H1 (cell line): ENCODE measurements around the gene POLR2M. TPM values are rescaled to one million over a fixed set of nuclear protein-coding genes. Genes with fewer than 3 reads are reported as not detected.

ENCODE experiments used
- CTCF ChIA-PET: fragments of 300-600 bp; sonication (Branson Sonifier 250); formaldehyde crosslinking; loops from one replicate; lab custom pipeline; 2021; ENCODE audit not compliant: partially characterized antibody; lab: Charles Lee
- POLR2A ChIA-PET: fragments of 300-600 bp; sonication (Branson Sonifier 250); formaldehyde crosslinking; loops from one replicate; lab custom pipeline; 2021; ENCODE audit warnings: inconsistent platforms; ENCODE audit not compliant: partially characterized antibody; lab: Charles Lee
- DNase-seq, 2 experiments: peaks; one replicate each; pipeline versions ENCODE4 v3.0.0 to v3.0.0-alpha.2; 2010 to 2022; ENCODE audit warnings: low spot score in 2 of 2, low read depth in 1 of 2, mixed read lengths in 1 of 2
- FAIRE-seq: peaks from 2 replicates; lab custom pipeline; 2011; peaks lifted over from hg19 to GRCh38; lab: Jason Lieb, UNC
- H2AFZ ChIP-seq: 2 replicates; pipeline ENCODE4 v1.8.1; 2012; ENCODE audit warnings: low read length, inconsistent platforms
- H2AK5ac ChIP-seq: 2 replicates; pipeline ENCODE4 v1.6.1; 2013; ENCODE audit warnings: low read depth, low read length
- H2BK120ac ChIP-seq: replicated peaks from 2 replicates; pipeline ENCODE3; 2013; ENCODE audit warnings: low read depth, low read length, inconsistent platforms
- H2BK12ac ChIP-seq: 2 replicates; pipeline ENCODE4 v1.6.1; 2013; ENCODE audit warnings: low read depth, low read length
- H2BK15ac ChIP-seq: 2 replicates; pipeline ENCODE4 v1.6.1; 2013; ENCODE audit warnings: low read length
- H2BK20ac ChIP-seq: 2 replicates; pipeline ENCODE4 v1.6.1; 2013; ENCODE audit warnings: low read length
- H2BK5ac ChIP-seq: 2 replicates; pipeline ENCODE4 v1.6.1; 2013; ENCODE audit warnings: low read depth, low read length
- H3K14ac ChIP-seq: 2 replicates; pipeline ENCODE4 v1.6.1; 2013; ENCODE audit warnings: inconsistent platforms; ENCODE audit not compliant: insufficient read length
- H3K18ac ChIP-seq: 2 replicates; pipeline ENCODE4 v1.6.1; 2013; ENCODE audit warnings: low read length; ENCODE audit errors: extremely low read depth
- H3K23ac ChIP-seq: 2 replicates; pipeline ENCODE4 v1.6.1; 2013; ENCODE audit warnings: inconsistent platforms; ENCODE audit not compliant: insufficient read length
- H3K23me2 ChIP-seq: 2 replicates; pipeline ENCODE4 v1.6.1; 2013; ENCODE audit warnings: low read depth, low read length
- H3K27ac ChIP-seq: 2 replicates; pipeline ENCODE4 v1.6.1; 2011; ENCODE audit warnings: low read depth, low read length, inconsistent platforms
- H3K27me3 ChIP-seq, 4 experiments: replicated peaks in 1 of 4; 1 replicate in 1 of 4; 2 replicates in 3 of 4; pipeline versions ENCODE4 v1.6.1 to v1.8.1; 2011 to 2013; ENCODE audit warnings: low read length in 3 of 4, mild to moderate bottlenecking in 3 of 4, inconsistent platforms in 2 of 4, mixed read lengths in 2 of 4, moderate library complexity in 1 of 4; ENCODE audit not compliant: control insufficient read depth in 3 of 4, insufficient read depth in 3 of 4; ENCODE audit errors: extremely low read depth in 1 of 4
- H3K36me3 ChIP-seq, 4 experiments: 2 replicates each; pipeline versions ENCODE4 v1.6.1 to v1.8.1; 2011 to 2013; ENCODE audit warnings: mild to moderate bottlenecking in 4 of 4, low read length in 3 of 4, moderate library complexity in 2 of 4, control low read depth in 1 of 4, inconsistent platforms in 1 of 4; ENCODE audit not compliant: insufficient read depth in 4 of 4, control insufficient read depth in 2 of 4
- H3K4ac ChIP-seq: replicated peaks from 2 replicates; pipeline ENCODE3; 2013; ENCODE audit warnings: low read length, low read depth, mixed read lengths, inconsistent platforms; ENCODE audit not compliant: insufficient read length
- H3K4me1 ChIP-seq, 4 experiments: replicated peaks in 1 of 4; 1 replicate in 1 of 4; 2 replicates in 3 of 4; pipeline versions ENCODE4 v1.6.1 to v1.8.1; 2011 to 2013; ENCODE audit warnings: low read length in 3 of 4, inconsistent platforms in 2 of 4, mixed read lengths in 1 of 4; ENCODE audit not compliant: insufficient read depth in 4 of 4, control insufficient read depth in 3 of 4
- H3K4me2 ChIP-seq, 2 experiments: 2 replicates each; pipeline versions ENCODE4 v1.6.1 to v1.8.1; 2011 to 2013; ENCODE audit warnings: low read depth in 2 of 2, low read length in 2 of 2, control low read depth in 1 of 2, inconsistent platforms in 1 of 2, mild to moderate bottlenecking in 1 of 2; ENCODE audit not compliant: insufficient read depth in 1 of 2
- H3K4me3 ChIP-seq, 4 experiments: fragments of 200-600, 300-600 bp in 1 of 4; sonication (generic), shearing (Covaris generic), sonication (Bioruptor Twin) in 1 of 4; 2 replicates each; pipeline versions ENCODE4 v1.5.1 to v1.8.1; 2011 to 2016; ENCODE audit warnings: low read length in 4 of 4, low read depth in 3 of 4, control low read depth in 2 of 4, inconsistent platforms in 2 of 4, mild to moderate bottlenecking in 2 of 4, mixed read lengths in 1 of 4, moderate library complexity in 1 of 4; ENCODE audit not compliant: insufficient read depth in 2 of 4; ENCODE audit errors: extremely low read depth in 1 of 4
- H3K56ac ChIP-seq: replicated peaks from 2 replicates; pipeline ENCODE3; 2013; ENCODE audit warnings: low read depth, mild to moderate bottlenecking, mixed read lengths, low read length, inconsistent platforms; ENCODE audit not compliant: insufficient read length
- H3K79me1 ChIP-seq: 2 replicates; pipeline ENCODE4 v1.6.1; 2013; ENCODE audit warnings: low read depth, low read length, control low read depth
- H3K79me2 ChIP-seq, 2 experiments: 2 replicates each; pipeline versions ENCODE4 v1.6.1 to v1.8.1; 2012 to 2013; ENCODE audit warnings: low read length in 2 of 2, mild to moderate bottlenecking in 2 of 2, inconsistent platforms in 1 of 2; ENCODE audit not compliant: insufficient read depth in 2 of 2, control insufficient read depth in 1 of 2
- H3K9ac ChIP-seq, 4 experiments: replicated peaks in 1 of 4; 1 replicate in 1 of 4; 2 replicates in 3 of 4; pipeline versions ENCODE4 v1.6.1 to v1.8.1; 2011 to 2013; ENCODE audit warnings: low read depth in 3 of 4, low read length in 3 of 4, control low read depth in 2 of 4, mild to moderate bottlenecking in 2 of 4, moderate library complexity in 2 of 4, inconsistent platforms in 1 of 4; ENCODE audit errors: extremely low read depth in 1 of 4
- H3K9me3 ChIP-seq, 2 experiments: 2 replicates each; pipeline versions ENCODE4 v1.6.1 to v1.8.1; 2012 to 2013; ENCODE audit warnings: mild to moderate bottlenecking in 2 of 2, moderate library complexity in 2 of 2, control low read depth in 1 of 2, inconsistent platforms in 1 of 2, low read depth in 1 of 2, low read length in 1 of 2, mixed read lengths in 1 of 2; ENCODE audit not compliant: insufficient read depth in 2 of 2
- H4K20me1 ChIP-seq, 2 experiments: replicated peaks in 1 of 2; 2 replicates each; pipeline versions ENCODE3 to v1.8.1; 2011 to 2013; ENCODE audit warnings: inconsistent platforms in 2 of 2, low read length in 2 of 2, mild to moderate bottlenecking in 1 of 2; ENCODE audit not compliant: insufficient read depth in 2 of 2, control insufficient read depth in 1 of 2
- H4K5ac ChIP-seq: 2 replicates; pipeline ENCODE4 v1.6.1; 2013; ENCODE audit warnings: low read length, low read depth, mixed read lengths, inconsistent platforms; ENCODE audit not compliant: insufficient read length
- H4K8ac ChIP-seq: 2 replicates; pipeline ENCODE4 v1.8.0; 2013; ENCODE audit warnings: mild to moderate bottlenecking, moderate library complexity, low read length, inconsistent platforms; ENCODE audit not compliant: insufficient read depth; ENCODE audit errors: extremely low read depth
- H4K91ac ChIP-seq: replicated peaks from 2 replicates; pipeline ENCODE3; 2013; ENCODE audit warnings: low read length, mixed read lengths, inconsistent platforms; ENCODE audit not compliant: insufficient read length
- CREB1 ChIP-seq: IDR thresholded peaks from 2 replicates; pipeline ENCODE4 v1.6.1; 2012; ENCODE audit warnings: inconsistent platforms
- JUND ChIP-seq: IDR thresholded peaks from 2 replicates; pipeline ENCODE4 v1.6.1; 2011; ENCODE audit warnings: mild to moderate bottlenecking, improper control_type of control experiment, low read length
- KDM5A ChIP-seq: fragments of 200-600 bp; IDR thresholded peaks from 2 replicates; pipeline ENCODE4 v1.7.1; 2012; ENCODE audit warnings: mild to moderate bottlenecking, low read length, inconsistent platforms, mixed read lengths
- NRF1 ChIP-seq: IDR thresholded peaks from 2 replicates; pipeline ENCODE4 v1.6.1; 2011; ENCODE audit warnings: mild to moderate bottlenecking, low read depth, low read length, improper control_type of control experiment
- POLR2AphosphoS5 ChIP-seq: IDR thresholded peaks from 2 replicates; pipeline ENCODE4 v1.6.1; 2011; ENCODE audit warnings: low read depth, low read length
- SP2 ChIP-seq: IDR thresholded peaks from 2 replicates; pipeline ENCODE4 v1.6.1; 2012; ENCODE audit warnings: mild to moderate bottlenecking, low read length, inconsistent platforms
- TEAD4 ChIP-seq: IDR thresholded peaks from 2 replicates; pipeline ENCODE4 v1.6.1; 2012; ENCODE audit warnings: low read depth, low read length, inconsistent platforms, mixed read lengths
- WGBS, 2 experiments: shearing (Covaris generic) in 1 of 2; methylation state at CpG; one replicate each; pipeline versions ENCODE4 v1.1.6 to v1.1.7; 2013 to 2015; ENCODE audit warnings: low lambda C conversion rate in 2 of 2, mixed read lengths in 2 of 2, inconsistent platforms in 1 of 2, low coverage in 1 of 2, missing lambda C conversion rate in 1 of 2; ENCODE audit not compliant: insufficient replicate concordance in 2 of 2, insufficient coverage in 1 of 2, insufficient read length in 1 of 2; ENCODE audit errors: extremely low coverage in 1 of 2, missing lambda C conversion rate in 1 of 2; 5-methylcytosine and 5-hydroxymethylcytosine counted together
- polyA plus RNA-seq, 7 experiments: library from polyadenylated mRNA; depleted of rRNA in 3 of 7; stranded (reverse) in 5 of 7; unstranded in 2 of 7; fragments of >200 nt in 5 of 7; fragments of 200-250 nt in 2 of 7; gene quantifications; 1 replicate in 5 of 7; 2 replicates in 1 of 7; 4 replicates in 1 of 7; pipeline versions ENCODE4 v1.2.1 to v1.2.3, GENCODE V29; 2011 to 2013; ENCODE audit warnings: missing spikeins in 2 of 7, mixed read lengths in 2 of 7
- total RNA-seq: library from RNA; stranded (reverse); fragmentation: NEBNext Ultra II Directional; extraction: Animal tissue kit (Norgen Biotek cat#: 25700); gene quantifications from 2 replicates; pipeline ENCODE4 v1.2.1, GENCODE V29; 2021

The POLR2M gene
- total and polyA plus RNA-seq, 2 of the 8 experiments (the other 6 are each of a cell fraction or from before 2014, with no cell fraction given), result 32.7 to 55.1 TPM

DNA sequence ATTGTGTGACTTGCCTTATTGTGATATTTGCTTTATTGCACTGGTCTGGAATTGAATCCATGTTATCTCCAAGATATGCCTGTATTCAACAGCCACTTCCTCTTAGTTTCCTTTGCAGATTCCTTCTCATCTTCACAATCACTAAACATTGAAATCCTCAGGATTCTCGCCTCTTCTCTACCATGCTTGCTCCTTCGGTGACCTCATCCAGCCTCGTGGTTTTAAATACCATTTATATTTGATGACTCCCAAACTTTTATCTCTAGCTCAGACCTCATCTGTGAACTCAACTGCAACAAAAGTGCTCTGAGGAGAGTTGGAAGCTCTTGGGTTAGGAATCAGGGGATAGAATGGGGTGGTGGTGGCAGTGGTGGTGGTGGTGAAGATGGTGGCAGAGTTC lies 19.9 kb downstream of the POLR2M start:
- Histone ChIP-seq H4K5ac (no peak overlapping the region), H3K14ac (no peak overlapping the region)
- no peak for DNase-seq

More for the DNA sequence above, 19.9 kb downstream of the POLR2M start:
- H3K23me2 ChIP-seq, result peaks cover 2% of the 10 kb centered on the region; the same call in 1 of the 2 replicates
- no peak overlapping the region for H4K91ac ChIP-seq
- no peaks in the 10 kb centered on the region for H3K27me3 ChIP-seq
- no peak overlapping the region for H3K27ac ChIP-seq
- no peak overlapping the region for H2BK15ac ChIP-seq
- no peak overlapping the region for H2BK20ac ChIP-seq
- no peaks in the 10 kb centered on the region for H3K9me3 ChIP-seq
- no peaks in the 10 kb centered on the region for H4K20me1 ChIP-seq
- no peak overlapping the region for H3K4me2 ChIP-seq
- 87% methylated on average over 3 of the region's 3 CpGs; no CpG with 5 or more reads in 1 of the 2 experiments for WGBS, 2 experiments
- CTCF ChIA-PET, result no interaction called here
- no peak overlapping the region for H3K9ac ChIP-seq
- H3K18ac ChIP-seq, result no peak overlapping the region
- H3K4me3 ChIP-seq, result no peak overlapping the region
- no peak overlapping the region for H3K56ac ChIP-seq
- no peak overlapping the region for H3K4ac ChIP-seq
- no peak overlapping the region for H2BK12ac ChIP-seq
- no peak overlapping the region for H2BK120ac ChIP-seq
- POLR2A ChIA-PET, result no interaction called here
- H2AFZ ChIP-seq, result no peak overlapping the region
- no peak overlapping the region for H4K8ac ChIP-seq
- H3K4me1 ChIP-seq, result no peaks in the 10 kb centered on the region; a peak in 1 of 7 replicates
- H3K36me3 ChIP-seq, result no peaks in the 10 kb centered on the region
- H3K79me1 ChIP-seq, result no peaks in the 10 kb centered on the region
- H3K79me2 ChIP-seq, result no peaks in the 10 kb centered on the region
- no peak for FAIRE-seq
- H2AK5ac ChIP-seq, result no peak overlapping the region
- no peak overlapping the region for H2BK5ac ChIP-seq
- H3K23ac ChIP-seq, result no peak overlapping the region
- TF ChIP-seq TEAD4, result no peak
- no peak for TF ChIP-seq CREB1
- no peak for TF ChIP-seq KDM5A
- TF ChIP-seq NRF1, result no peak
- no peak for TF ChIP-seq JUND
- TF ChIP-seq SP2, result no peak
- no peak for TF ChIP-seq POLR2AphosphoS5
